Astrocyte of the cerebellum (primary cell): ENCODE measurements around the gene PTPRQ.

Experiments
- DNase-seq: peaks from one replicate; pipeline ENCODE4 v3.0.0-alpha.2; 2011; ENCODE audit warnings: low read depth
- H3K4me3 ChIP-seq: 2 replicates; pipeline ENCODE4 v1.5.1; 2011; ENCODE audit warnings: mild to moderate bottlenecking, low read depth, low read length, moderate library complexity
- CTCF ChIP-seq: IDR thresholded peaks from 2 replicates; pipeline ENCODE4 v1.5.1; 2012; ENCODE audit warnings: low read length, low read depth, moderate library complexity, mild to moderate bottlenecking; ENCODE audit errors: missing control alignments
- in situ Hi-C: cut with HindIII; loops from 2 replicates; pipeline ENCODE4 v1.10.0; 2017; ENCODE audit warnings: low sequenced_read_pairs

The PTPRQ gene

DNA sequence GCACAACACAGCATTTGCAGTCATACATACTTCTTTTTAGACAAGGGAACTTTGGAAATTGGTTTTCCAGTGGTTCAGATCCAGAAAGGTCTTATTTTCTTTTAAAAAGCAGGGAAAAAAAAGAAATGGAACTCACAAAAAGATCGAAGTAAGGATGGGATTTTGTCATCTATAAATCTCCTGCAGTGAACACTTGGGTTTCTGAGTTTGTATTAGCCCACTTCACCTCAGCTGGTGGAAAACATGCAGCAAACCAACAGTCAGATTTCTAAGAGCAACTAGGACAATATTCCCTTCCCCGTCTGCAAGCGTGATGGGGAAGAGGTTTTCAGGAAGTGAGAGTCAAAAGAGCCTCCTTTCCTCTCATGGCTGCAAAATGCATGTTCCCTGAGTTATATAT is 277.3 kb downstream of the PTPRQ start:
- no peak overlapping the region for H3K4me3 ChIP-seq
- no peak for TF ChIP-seq CTCF
- in situ Hi-C loops, result no loop called here
- DNase-seq, result no peak
